GM12878 (cell line): ENCODE data around the gene ACTBL2.

Experiments
- ESRRA ChIP-seq: IDR thresholded peaks from 2 replicates; pipeline ENCODE4 v1.6.1; 2012; ENCODE audit warnings: mild to moderate bottlenecking, low read length, improper control_type of control experiment
- POLR2AphosphoS5 ChIP-seq: IDR thresholded peaks from 2 replicates; pipeline ENCODE4 v1.6.1; 2011; ENCODE audit warnings: mild to moderate bottlenecking, low read length, inconsistent platforms
- ZNF274 ChIP-seq: IDR thresholded peaks from one replicate; pipeline ENCODE4 v1.8.0; 2011; ENCODE audit not compliant: insufficient read length, insufficient read depth

DNA sequence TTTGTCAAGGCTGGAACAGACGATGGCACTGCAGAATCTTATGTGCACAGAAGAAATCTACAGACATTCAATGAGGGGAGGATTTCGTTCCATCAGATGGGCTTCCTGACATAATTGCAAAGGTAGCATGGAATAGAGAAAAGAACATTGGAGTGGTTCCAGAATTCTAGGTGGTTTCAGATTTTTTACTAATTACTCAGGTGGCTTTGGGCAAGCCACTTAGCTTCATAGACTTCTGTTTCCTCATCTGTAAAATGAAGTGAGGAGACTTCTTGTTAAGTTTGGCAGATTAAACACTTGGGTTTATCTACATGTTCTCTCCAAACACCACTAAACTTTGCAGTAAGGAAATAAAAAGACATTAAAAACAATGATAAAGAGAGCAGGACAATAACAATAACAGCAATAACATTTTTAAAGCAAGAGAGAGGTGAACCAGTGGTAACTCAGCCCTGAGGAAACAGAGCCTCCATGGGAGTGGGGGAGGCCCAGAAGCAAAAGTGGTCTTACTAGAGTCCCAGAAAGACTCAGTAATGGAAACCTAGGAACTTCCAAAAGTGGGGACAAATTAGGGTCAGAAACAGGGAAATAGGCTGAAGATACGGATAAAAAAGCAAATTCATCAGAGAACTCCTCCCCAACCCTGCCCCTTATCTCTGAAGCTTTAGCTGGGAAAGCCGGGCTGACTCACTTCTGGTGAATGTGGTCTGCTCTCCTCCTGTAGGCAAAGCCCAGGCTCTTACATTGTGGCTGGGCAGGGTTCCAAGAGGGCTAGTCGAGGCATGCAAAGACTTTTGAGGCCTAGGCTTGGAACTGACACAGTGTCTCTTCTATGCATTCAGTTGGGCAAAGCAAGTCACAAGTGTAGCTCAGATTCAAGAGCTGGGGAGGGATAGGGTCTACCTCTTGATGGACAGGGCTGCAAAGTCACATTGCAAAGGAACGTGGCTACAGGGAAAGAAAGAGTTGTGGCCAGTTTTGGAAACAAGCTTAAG lies 11.8 kb upstream of the ACTBL2 start:
- no peak for TF ChIP-seq ESRRA
- TF ChIP-seq ZNF274 = no peak
- TF ChIP-seq POLR2AphosphoS5 = no peak
